ENCODE results near the gene TSSK3. TPM values are rescaled to one million over a fixed set of nuclear protein-coding genes. Genes with fewer than 3 reads are reported as not detected.

TSSK3 gene
- total RNA-seq, 1 donor from 2014 or later, result not detected

DNA sequence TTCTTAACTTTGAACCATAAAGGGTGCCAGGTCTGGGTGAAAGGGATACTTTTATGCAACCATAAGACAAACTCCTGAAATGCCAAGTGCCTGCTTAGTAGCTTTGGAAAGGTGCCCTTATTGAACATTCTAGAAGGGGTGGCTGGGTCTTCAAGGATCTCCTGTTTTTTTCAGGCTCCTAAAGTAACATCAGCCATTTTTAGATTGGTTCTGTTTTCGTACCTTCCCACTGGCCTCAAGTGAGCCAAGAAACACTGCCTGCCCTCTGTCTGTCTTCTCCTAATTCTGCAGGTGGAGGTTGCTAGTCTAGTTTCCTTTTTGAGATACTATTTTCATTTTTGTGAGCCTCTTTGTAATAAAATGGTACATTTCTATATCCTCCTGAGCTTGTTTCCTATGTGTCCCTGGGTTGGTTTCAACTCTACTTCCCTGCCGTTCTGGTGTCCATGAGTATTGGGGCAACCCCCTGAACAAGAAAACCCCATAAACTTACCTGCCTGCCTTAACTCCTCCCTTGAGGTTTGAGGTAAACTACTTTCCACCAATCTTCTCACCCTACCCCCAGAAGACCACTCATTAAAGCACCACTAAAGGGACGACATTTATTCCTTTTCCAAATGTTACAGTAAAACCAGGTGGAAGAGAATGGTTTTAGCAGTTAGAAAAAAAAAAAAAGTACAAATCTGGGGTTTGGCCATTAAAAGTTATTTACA lies 28.9 kb upstream of the TSSK3 start:
- Histone ChIP-seq H3K4me3 (no peak overlapping the region), H3K4me1 (peaks cover 25% of the 10 kb centered on the region), H3K9me3 (no peaks in the 10 kb centered on the region), H3K27me3 (no peaks in the 10 kb centered on the region), H3K27ac (no peak overlapping the region), H3K36me3 (peaks cover 0 to 40% of the 10 kb centered on the region in 2 donors)
- DNase-seq (ENCODE audit: extremely low spot score in 2 of 2), result no peak
- TF ChIP-seq POLR2A (IDR thresholded peaks at IDR 0.05), result no peak
- TF ChIP-seq POLR2AphosphoS5 (IDR thresholded peaks at IDR 0.05; ENCODE audit: insufficient read depth in 1 of 2, low read depth in 1 of 2), result no peak
- TF ChIP-seq, protein P1, sequence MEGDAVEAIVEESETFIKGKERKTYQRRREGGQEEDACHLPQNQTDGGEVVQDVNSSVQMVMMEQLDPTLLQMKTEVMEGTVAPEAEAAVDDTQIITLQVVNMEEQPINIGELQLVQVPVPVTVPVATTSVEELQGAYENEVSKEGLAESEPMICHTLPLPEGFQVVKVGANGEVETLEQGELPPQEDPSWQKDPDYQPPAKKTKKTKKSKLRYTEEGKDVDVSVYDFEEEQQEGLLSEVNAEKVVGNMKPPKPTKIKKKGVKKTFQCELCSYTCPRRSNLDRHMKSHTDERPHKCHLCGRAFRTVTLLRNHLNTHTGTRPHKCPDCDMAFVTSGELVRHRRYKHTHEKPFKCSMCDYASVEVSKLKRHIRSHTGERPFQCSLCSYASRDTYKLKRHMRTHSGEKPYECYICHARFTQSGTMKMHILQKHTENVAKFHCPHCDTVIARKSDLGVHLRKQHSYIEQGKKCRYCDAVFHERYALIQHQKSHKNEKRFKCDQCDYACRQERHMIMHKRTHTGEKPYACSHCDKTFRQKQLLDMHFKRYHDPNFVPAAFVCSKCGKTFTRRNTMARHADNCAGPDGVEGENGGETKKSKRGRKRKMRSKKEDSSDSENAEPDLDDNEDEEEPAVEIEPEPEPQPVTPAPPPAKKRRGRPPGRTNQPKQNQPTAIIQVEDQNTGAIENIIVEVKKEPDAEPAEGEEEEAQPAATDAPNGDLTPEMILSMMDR (IDR thresholded peaks at IDR 0.05), result no peak
- intact Hi-C loops (cut with DNase I), result no loop called here

DNA sequence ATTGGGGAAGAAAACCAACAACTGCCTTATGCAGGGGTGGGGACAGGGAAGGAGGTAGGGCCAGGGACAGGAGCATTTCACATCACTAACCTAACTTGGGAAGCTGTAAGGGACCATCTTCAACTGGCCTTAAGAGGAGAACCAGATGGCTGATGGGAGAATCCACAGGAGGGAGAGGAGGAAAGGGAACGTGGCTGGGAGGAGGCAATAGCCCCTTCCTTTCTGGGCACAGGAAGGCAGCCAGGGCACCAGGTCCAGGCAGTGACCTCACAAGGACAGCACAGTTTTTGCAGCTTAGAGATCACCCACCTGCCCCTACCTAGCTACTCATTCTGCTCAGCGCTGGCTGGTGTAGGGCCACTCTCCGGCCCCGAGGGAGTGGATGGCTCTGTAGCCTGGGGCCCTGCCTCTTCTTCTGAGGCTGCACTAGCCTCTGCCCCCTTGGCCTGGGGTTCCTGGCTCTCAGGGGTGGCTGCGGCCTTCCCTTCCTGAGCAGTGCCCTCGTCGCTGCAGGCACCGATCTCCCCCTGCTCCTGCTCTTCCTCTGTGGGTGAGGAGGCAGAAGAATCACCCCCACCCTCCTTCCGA lies 28.0 kb upstream of the TSSK3 start:
- H3K9me3 ChIP-seq, result no peaks in the 10 kb centered on the region
- no peak for DNase-seq (ENCODE audit: extremely low spot score in 2 of 2)
- peaks cover 25% of the 10 kb centered on the region for H3K4me1 ChIP-seq
- peak overlapping the region; percentile 84 for H3K27ac ChIP-seq
- intact Hi-C loops (cut with DNase I), result no loop called here
- peaks cover 0 to 32% of the 10 kb centered on the region in 2 donors for H3K36me3 ChIP-seq
- no peaks in the 10 kb centered on the region for H3K27me3 ChIP-seq
- peak overlapping the region; percentile 74 to 86 for H3K4me3 ChIP-seq
- TF ChIP-seq, protein P1 (IDR thresholded peaks at IDR 0.05), result no peak
- TF ChIP-seq POLR2A (IDR thresholded peaks at IDR 0.05), result no peak
- TF ChIP-seq POLR2AphosphoS5 (IDR thresholded peaks at IDR 0.05; ENCODE audit: insufficient read depth in 1 of 2, low read depth in 1 of 2), result no peak

DNA sequence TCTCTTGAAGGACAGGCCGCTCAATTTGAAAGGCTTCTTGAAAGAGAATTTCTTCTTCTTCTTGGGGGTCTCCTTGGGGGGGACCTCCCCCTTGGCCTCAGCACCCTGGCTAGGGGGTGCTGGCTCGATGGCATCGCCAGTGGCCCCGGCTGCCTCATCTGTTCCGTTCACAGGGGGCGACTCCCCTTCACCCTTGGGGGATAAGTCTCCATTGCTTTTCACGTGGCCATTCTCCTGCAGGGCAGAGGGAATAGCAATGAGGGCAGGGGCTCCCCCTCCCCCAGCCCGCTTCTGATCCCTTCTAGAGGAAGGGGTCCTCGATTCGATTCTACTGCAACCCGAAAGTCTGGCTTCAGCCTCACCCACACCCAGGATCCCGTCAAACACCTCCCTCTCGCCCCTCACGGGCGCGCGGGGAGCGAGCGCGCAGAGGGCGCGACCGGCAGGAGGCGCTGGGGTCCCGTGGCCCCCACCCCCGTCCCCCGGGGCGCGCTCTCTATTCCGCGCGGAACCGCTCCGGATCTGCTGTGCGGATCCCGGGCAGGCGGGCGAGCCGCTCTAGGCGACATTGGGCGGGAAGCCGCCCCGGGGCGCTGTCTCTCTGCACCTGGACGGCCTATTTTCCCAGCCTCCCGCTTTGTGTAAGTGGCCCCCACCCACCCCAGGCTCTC lies 27.3 kb upstream of the TSSK3 start:
- Histone ChIP-seq H3K27me3 (no peaks in the 10 kb centered on the region), H3K4me1 (peaks cover 25% of the 10 kb centered on the region), H3K4me3 (peak overlapping the region; percentile 74 to 86), H3K27ac (peak overlapping the region; percentile 84), H3K36me3 (peaks cover 0 to 26% of the 10 kb centered on the region in 2 donors), H3K9me3 (no peaks in the 10 kb centered on the region)
- no peak for DNase-seq (ENCODE audit: extremely low spot score in 2 of 2)
- intact Hi-C loops (cut with DNase I), result no loop called here
- no peak for TF ChIP-seq POLR2AphosphoS5 (IDR thresholded peaks at IDR 0.05; ENCODE audit: insufficient read depth in 1 of 2, low read depth in 1 of 2)
- TF ChIP-seq, protein P1 (IDR thresholded peaks at IDR 0.05), result peak in 2 of 3 experiments; percentile 50 to 76

DNA sequence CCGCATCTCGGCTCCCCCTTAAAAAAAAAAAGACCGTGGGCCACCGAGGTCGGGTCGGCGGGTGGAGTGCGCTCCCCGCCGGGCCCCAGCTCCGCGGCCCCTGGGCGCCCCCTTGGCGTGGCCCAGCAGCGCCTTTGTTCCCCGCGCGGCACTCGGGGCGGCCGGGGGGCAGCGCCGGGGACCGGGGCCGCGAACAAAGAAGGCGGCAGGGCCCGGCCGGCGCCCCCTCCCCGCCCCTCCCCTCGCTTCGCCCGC lies 26.9 kb upstream of the TSSK3 start:
- no peak for TF ChIP-seq POLR2A (IDR thresholded peaks at IDR 0.05)
- TF ChIP-seq, protein P1 (IDR thresholded peaks at IDR 0.05), result no peak
- TF ChIP-seq POLR2AphosphoS5 (IDR thresholded peaks at IDR 0.05; ENCODE audit: insufficient read depth in 1 of 2, low read depth in 1 of 2), result no peak
- Histone ChIP-seq H3K27me3 (no peaks in the 10 kb centered on the region), H3K36me3 (peaks cover 0 to 22% of the 10 kb centered on the region in 2 donors), H3K27ac (peak overlapping the region; percentile 84), H3K4me3 (peak overlapping the region; percentile 74 to 86), H3K4me1 (peaks cover 25% of the 10 kb centered on the region), H3K9me3 (no peaks in the 10 kb centered on the region)
- intact Hi-C loops (cut with DNase I), result no loop called here
- no peak for DNase-seq (ENCODE audit: extremely low spot score in 2 of 2)

Data from vagina (tissue), 2 donors.